ENCODE measurements around the gene NOG. TPM values are rescaled to one million over a fixed set of nuclear protein-coding genes. Genes with fewer than 3 reads are reported as not detected.

Gene NOG
- total RNA-seq, 3 donors from 2014 or later: 0.37 to 0.89 (median 0.43) TPM

DNA sequence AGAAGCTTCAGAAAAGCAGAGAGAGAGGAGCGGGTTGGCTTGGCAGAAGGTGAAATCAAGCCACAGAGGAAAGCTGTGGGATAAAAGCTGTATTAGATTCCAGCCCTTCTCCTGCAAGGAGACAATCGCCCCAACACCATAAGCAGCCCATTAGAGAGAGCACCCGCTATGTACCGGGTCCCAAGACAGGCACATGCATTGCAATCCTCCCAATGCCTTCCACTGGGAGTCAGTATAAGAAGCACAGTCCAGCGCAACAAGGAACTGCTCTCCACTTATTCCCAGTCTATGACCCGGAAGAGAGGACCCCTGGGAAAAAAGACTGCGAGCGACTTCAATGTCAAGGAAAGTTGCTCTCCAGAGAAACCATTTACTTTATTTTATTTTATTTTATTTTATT, 43.8 kb downstream of the NOG start:
- ATAC-seq (no peak), DNase-seq (no peak)
- no peaks in the 10 kb centered on the region for H3K9me3 Mint-ChIP-seq
- no peaks in the 10 kb centered on the region for H3K4me1 Mint-ChIP-seq (ENCODE audit: low read depth)
- no peaks in the 10 kb centered on the region for H3K36me3 Mint-ChIP-seq (ENCODE audit: insufficient read depth)
- no peak overlapping the region for H3K4me3 Mint-ChIP-seq
- no peaks in the 10 kb centered on the region for H3K27me3 Mint-ChIP-seq (ENCODE audit: low read depth)

DNA sequence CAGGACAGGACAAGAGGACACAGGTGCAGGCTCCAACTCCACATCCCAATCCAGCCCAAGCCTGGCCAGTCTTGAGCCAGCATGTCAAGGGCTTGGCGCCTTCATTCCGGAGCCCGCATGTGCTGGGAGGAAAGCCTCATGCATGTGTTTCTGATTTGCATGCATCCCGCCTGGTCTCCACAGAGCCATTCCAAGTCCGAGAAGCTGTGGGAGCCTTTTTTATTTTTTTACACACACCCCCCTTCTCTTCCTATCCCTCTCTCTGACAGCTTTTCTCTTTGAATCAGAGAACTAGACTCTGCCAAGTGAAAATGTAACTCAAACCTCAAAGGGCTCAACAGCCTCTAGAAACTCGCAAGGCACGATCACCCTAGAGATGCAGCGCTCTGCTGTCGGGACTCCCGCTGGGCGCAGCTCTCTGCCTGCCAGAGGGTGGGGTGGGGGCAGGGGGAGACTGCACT, 45.1 kb downstream of the NOG start:
- Mint-ChIP-seq H3K4me3 (no peak overlapping the region), H3K4me1 (ENCODE audit: low read depth) (no peaks in the 10 kb centered on the region), H3K9me3 (no peaks in the 10 kb centered on the region), H3K27me3 (ENCODE audit: low read depth) (no peaks in the 10 kb centered on the region), H3K36me3 (ENCODE audit: insufficient read depth) (no peaks in the 10 kb centered on the region)
- no peak for DNase-seq
- ATAC-seq: no peak

DNA sequence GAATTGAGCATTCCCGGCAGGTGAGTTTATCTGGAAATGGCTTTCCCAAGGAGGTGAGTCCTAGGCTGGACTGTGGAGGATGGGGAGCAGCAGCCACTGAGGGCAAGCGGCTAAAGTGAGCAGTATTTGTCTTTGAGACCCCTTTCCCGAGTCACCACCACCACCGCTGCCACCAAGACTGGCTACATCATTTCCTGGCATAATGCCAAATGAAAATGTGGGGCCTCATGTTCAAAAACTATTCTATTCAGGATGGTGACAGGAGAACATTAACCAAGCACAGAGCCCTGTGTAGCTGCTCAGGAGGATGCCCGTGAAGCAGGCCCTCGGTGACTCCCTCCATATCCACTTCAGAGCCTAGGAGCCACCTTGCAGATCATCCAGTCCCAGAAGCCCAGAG, 46.0 kb downstream of the NOG start:
- no peaks in the 10 kb centered on the region for H3K4me1 Mint-ChIP-seq (ENCODE audit: low read depth)
- no peaks in the 10 kb centered on the region for H3K27me3 Mint-ChIP-seq (ENCODE audit: low read depth)
- no peak for ATAC-seq
- H3K9me3 Mint-ChIP-seq: no peaks in the 10 kb centered on the region
- no peaks in the 10 kb centered on the region for H3K36me3 Mint-ChIP-seq (ENCODE audit: insufficient read depth)
- H3K4me3 Mint-ChIP-seq: no peak overlapping the region
- no peak for DNase-seq

DNA sequence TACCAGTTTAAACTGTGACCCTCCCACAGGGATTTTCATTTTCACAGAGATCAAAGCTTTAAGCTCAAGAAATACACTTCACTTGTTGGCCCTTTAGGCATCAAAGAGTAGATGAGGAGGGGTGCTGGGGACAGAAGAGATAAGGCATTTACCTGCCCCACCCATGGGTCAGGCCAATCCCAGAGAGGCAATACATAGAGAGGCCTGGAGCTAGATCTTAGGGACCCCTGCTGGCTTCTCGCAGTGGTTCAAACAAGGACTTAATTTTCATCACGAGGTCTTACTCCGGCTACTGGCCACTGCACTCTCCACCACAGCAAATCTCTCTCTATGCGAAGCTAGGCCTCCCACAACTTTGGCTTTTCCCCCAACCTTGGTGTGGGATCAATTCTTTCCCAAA, 46.6 kb downstream of the NOG start:
- Mint-ChIP-seq H3K27me3 (ENCODE audit: low read depth) (no peaks in the 10 kb centered on the region), H3K9me3 (no peaks in the 10 kb centered on the region), H3K4me1 (ENCODE audit: low read depth) (no peaks in the 10 kb centered on the region), H3K36me3 (ENCODE audit: insufficient read depth) (no peaks in the 10 kb centered on the region), H3K4me3 (no peak overlapping the region)
- DNase-seq (no peak), ATAC-seq (no peak)

DNA sequence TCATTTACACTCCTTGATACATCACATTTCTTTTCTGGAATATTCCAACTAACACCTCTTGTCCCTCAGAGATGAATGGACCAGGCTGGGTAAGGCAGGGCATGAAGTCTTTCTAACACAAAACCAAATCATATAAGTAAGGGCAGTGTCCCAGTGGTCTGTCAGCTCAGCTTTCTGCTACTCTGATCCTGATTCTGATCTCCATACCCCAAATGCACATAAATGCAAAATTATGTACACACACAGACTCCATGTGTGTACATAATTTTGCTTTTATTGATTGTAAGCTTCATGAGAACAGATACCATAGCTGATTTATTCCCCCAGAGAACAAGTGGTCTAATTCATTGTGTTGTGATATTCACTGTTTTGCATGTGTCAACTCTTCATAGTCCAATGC, 47.9 kb downstream of the NOG start:
- no peaks in the 10 kb centered on the region for H3K4me1 Mint-ChIP-seq (ENCODE audit: low read depth)
- ATAC-seq: no peak
- no peaks in the 10 kb centered on the region for H3K9me3 Mint-ChIP-seq
- no peaks in the 10 kb centered on the region for H3K27me3 Mint-ChIP-seq (ENCODE audit: low read depth)
- H3K36me3 Mint-ChIP-seq (ENCODE audit: insufficient read depth): no peaks in the 10 kb centered on the region
- no peak overlapping the region for H3K4me3 Mint-ChIP-seq
- DNase-seq: no peak

DNA sequence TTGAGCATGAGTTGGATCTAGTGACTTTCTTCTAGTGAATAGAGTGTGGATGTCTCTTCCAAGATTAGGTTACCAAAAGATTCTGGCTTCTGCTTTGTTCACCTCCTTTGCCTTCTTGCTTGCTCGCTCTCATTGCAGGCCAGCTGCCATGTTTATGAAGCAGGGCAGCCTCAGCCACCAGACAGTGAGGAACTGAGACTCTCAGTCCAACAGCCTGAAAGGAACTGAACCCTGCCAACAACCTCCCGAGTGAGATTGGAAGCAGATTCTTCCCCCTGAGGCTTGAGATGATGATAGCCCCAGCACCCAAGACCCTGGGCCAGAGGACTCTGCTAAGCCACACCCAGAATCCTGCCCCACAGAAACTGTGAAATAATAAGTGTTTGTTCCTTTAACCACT, 48.4 kb downstream of the NOG start:
- no peak for DNase-seq
- no peak for ATAC-seq
- H3K9me3 Mint-ChIP-seq: no peaks in the 10 kb centered on the region
- H3K4me1 Mint-ChIP-seq (ENCODE audit: low read depth): no peaks in the 10 kb centered on the region
- no peaks in the 10 kb centered on the region for H3K36me3 Mint-ChIP-seq (ENCODE audit: insufficient read depth)
- H3K4me3 Mint-ChIP-seq: no peak overlapping the region
- H3K27me3 Mint-ChIP-seq (ENCODE audit: low read depth): no peaks in the 10 kb centered on the region

DNA sequence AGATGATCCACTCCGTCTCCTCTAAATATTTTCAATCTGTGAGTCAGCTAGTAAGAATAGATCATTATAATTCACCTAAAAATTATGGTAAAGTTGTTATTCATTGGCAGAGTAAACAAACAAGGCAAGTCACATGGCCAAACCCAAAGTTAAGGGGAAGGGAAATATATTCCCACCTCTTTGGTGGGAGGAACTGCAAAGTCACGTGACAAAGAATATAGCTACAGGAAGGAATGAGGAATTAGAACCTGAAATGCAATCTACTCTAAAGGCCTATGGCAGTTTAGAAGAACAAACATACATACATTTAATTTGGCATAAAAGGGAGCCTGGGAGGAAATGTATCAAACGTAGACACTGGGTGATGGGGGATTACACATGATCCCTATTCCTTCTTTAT, 48.9 kb downstream of the NOG start:
- H3K27me3 Mint-ChIP-seq (ENCODE audit: low read depth): no peaks in the 10 kb centered on the region
- H3K36me3 Mint-ChIP-seq (ENCODE audit: insufficient read depth): no peaks in the 10 kb centered on the region
- no peaks in the 10 kb centered on the region for H3K9me3 Mint-ChIP-seq
- DNase-seq (no peak), ATAC-seq (no peak)
- H3K4me3 Mint-ChIP-seq: no peak overlapping the region
- no peaks in the 10 kb centered on the region for H3K4me1 Mint-ChIP-seq (ENCODE audit: low read depth)

Other genes with a start within 250 kb of the NOG start
- gene C17orf67, start 240.2 kb downstream of the NOG start, total RNA-seq: 1 to 10 TPM; 2.0 to 2.3 (median 2.2) TPM
- 10 to 100 TPM; 30.1 to 37.4 (median 33.3) TPM for gene DGKE, start 240.5 kb downstream of the NOG start, total RNA-seq